Brain microvascular endothelial cell (primary cell): Measurements from ENCODE around the gene PLCD1.

Source experiments
- DNase-seq: peaks from one replicate; pipeline ENCODE4 v3.0.0-alpha.2; 2020
- H3K27ac ChIP-seq: fragments of 250-450 bp; sonication (Bioruptor Pico); 2 replicates; pipeline ENCODE4 v1.5.1; 2020; ENCODE audit warnings: mild to moderate bottlenecking, moderate library complexity
- H3K27me3 ChIP-seq: fragments of 250-450 bp; sonication (Bioruptor Pico); replicated peaks from 2 replicates; pipeline ENCODE4 v1.5.1; 2020; ENCODE audit warnings: mild to moderate bottlenecking
- H3K36me3 ChIP-seq: fragments of 250-450 bp; sonication (Bioruptor Pico); replicated peaks from 2 replicates; pipeline ENCODE4 v1.5.1; 2020; ENCODE audit warnings: mild to moderate bottlenecking
- H3K4me3 ChIP-seq: 2 replicates; pipeline ENCODE4 v1.5.1; 2011; ENCODE audit warnings: low read depth, mild to moderate bottlenecking, control low read depth, low read length, moderate library complexity
- CTCF ChIP-seq: IDR thresholded peaks from 2 replicates; pipeline ENCODE4 v1.5.1; 2011; ENCODE audit warnings: low read depth, mild to moderate bottlenecking, moderate library complexity, low read length, control low read depth, inconsistent platforms; ENCODE audit errors: missing control alignments
- in situ Hi-C: cut with HindIII; loops from 2 replicates; pipeline ENCODE4 v1.10.0; 2017; ENCODE audit warnings: low sequenced_read_pairs, low pct_ligation_motif_present

PLCD1 gene

GRCh38 chr3:38006445-38006995 lies 22.9 kb downstream of the PLCD1 start:
- Histone ChIP-seq H3K27ac (no peak overlapping the region), H3K27me3 (no peaks in the 10 kb centered on the region), H3K4me3 (no peak overlapping the region), H3K36me3 (peaks cover 7% of the 10 kb centered on the region)
- no peak for TF ChIP-seq CTCF
- in situ Hi-C loops: no loop called here
- no peak for DNase-seq

GRCh38 chr3:38006031-38006430 lies 23.4 kb downstream of the PLCD1 start:
- Histone ChIP-seq H3K36me3 (peaks cover 7% of the 10 kb centered on the region), H3K27me3 (no peaks in the 10 kb centered on the region), H3K27ac (no peak overlapping the region), H3K4me3 (no peak overlapping the region)
- in situ Hi-C loops: no loop called here
- no peak for TF ChIP-seq CTCF
- no peak for DNase-seq

DNA sequence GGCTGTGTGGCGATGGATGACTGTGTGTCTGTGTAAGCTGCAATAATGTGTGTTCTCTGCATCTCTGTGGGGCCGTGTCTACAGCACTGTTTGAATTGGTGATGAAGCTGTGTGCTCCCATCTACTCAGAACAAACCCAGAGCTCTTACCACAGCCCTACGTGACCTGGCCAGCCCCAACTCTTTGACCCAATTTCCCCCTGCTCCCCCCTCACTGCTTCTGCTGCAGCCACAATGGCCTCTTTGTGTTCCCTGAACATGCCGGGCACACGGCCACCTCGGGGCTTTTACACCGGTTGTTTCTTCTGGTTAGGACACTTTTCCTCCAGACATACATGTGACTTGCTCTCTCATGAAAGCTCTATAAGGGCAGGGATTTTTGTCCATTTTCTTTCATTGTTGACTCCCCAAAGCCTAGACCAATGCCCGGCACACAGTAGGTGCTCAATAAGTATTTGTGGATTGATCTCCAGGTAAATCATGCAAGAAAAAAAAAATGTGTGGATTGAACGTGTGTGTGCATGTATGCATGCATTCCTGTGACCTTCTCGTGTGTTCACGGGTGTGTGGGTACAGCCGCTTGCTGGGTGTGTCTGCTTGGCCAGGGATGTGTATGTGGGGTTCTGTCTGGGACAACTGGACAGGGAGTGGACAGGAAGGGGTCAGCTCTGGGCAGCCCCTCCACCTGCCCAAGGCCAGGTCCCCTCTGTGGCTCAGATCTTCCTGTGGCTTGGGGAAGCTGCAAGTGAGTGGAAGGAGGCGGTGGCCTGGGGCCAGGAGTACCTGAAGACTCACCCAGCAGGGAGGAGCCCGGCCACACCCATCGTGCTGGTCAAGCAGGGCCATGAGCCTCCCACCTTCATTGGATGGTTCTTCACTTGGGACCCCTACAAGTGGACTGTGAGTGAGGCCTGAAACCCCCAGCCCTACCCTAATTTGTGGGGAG lies 24.1 kb downstream of the PLCD1 start:
- Histone ChIP-seq H3K36me3 (peaks cover 7% of the 10 kb centered on the region), H3K27me3 (no peaks in the 10 kb centered on the region), H3K27ac (no peak overlapping the region), H3K4me3 (no peak overlapping the region)
- no peak for DNase-seq
- TF ChIP-seq CTCF: no peak
- in situ Hi-C loops: no loop called here

DNA sequence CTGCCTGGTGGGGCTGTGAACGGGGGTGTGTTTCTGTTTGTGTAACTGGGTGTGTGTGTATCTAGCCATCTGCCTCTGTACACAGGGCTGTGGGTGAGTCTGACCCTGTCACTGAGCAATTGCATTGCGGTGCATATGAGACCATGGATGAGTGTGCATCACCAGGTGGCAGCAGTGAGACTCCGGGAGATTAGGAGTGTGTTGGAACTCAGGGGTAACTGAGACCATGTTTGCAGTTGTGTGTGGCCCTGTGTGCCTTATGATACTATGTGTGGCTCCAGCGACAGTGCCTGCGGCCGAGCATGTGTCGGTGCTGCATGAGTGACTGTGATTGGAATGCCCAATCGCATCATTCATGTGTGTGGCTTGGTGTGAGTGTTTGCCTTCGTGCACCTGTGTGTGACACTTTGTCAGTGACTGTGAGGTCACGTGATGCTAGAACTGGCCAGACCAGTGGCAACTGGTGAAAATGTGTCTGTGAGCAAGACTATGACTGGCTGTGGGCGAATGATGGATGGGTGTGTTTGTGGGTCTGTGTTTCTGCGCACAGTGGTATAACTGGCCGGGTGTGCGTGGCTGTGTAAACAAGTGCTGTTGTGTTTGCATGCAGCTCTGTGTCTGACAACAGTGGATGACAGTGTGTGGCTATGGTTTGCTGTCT lies 24.9 kb downstream of the PLCD1 start:
- Histone ChIP-seq H3K27me3 (no peaks in the 10 kb centered on the region), H3K27ac (no peak overlapping the region), H3K36me3 (peaks cover 7% of the 10 kb centered on the region), H3K4me3 (no peak overlapping the region)
- peak; percentile 85 for TF ChIP-seq CTCF
- in situ Hi-C loops: no loop called here
- DNase-seq: peak; percentile 57

DNA sequence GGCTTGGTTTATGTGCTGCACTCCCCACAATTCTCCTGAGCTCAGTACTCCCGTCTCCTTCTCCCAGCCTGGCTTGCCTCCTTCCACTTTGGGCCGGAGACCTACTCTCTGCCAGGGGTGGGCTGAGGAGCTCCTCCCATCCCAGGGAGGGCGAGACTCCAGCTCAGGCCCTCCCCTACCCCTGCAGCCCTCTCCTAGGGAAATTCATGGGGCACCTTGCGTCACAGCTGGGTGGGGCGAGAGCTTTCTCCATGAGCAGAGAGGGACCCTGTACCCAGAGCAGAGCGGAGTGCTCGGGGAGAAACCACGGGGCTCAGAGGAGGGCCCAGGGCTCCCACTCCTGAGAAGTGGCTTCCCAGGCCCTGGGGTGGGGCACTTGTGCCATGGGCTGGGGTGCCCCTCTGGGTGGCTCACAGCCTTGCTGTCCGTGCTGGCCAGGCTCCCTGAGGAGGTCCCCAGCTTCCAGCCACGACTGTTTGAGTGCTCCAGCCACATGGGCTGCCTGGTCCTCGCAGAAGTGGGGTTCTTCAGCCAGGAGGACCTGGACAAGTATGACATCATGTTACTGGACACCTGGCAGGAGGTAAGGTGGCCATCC lies 25.5 kb downstream of the PLCD1 start:
- DNase-seq: no peak
- H3K4me3 ChIP-seq: no peak overlapping the region
- in situ Hi-C loops: no loop called here
- no peak for TF ChIP-seq CTCF
- no peak overlapping the region for H3K27ac ChIP-seq
- H3K27me3 ChIP-seq: no peaks in the 10 kb centered on the region
- peaks cover 7% of the 10 kb centered on the region for H3K36me3 ChIP-seq
